ENCODE measurements around the gene ZSWIM7. TPM values are rescaled to one million over a fixed set of nuclear protein-coding genes. Genes with fewer than 3 reads are reported as not detected.
"Not testable (repeated sequence)": the region's sequence is repeated elsewhere in the genome, so short reads cannot be mapped to it uniquely, and the experiment has no call there.

ZSWIM7 gene
- total RNA-seq, 1 donor from 2014 or later = 41.6 TPM

DNA sequence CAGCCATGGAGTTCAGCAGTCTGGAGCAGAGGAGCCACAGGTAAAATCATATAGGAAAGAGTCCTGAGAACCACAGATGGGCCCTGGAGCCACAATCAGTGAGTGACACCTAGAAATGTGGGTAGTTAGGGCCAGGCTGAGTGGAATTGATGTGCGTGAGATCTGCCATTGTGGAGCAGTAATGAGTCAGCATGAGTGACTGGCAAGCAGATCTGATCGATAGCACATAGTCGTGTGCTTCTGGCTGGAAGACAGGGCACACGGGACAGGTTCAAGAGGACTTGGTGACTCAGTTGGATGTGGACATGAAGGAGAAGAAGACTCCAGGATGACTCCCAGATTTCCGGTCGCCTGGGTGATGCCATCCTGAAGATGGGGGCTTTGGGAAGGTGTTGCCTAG is 42.3 kb downstream of the ZSWIM7 start:
- no peak for DNase-seq

DNA sequence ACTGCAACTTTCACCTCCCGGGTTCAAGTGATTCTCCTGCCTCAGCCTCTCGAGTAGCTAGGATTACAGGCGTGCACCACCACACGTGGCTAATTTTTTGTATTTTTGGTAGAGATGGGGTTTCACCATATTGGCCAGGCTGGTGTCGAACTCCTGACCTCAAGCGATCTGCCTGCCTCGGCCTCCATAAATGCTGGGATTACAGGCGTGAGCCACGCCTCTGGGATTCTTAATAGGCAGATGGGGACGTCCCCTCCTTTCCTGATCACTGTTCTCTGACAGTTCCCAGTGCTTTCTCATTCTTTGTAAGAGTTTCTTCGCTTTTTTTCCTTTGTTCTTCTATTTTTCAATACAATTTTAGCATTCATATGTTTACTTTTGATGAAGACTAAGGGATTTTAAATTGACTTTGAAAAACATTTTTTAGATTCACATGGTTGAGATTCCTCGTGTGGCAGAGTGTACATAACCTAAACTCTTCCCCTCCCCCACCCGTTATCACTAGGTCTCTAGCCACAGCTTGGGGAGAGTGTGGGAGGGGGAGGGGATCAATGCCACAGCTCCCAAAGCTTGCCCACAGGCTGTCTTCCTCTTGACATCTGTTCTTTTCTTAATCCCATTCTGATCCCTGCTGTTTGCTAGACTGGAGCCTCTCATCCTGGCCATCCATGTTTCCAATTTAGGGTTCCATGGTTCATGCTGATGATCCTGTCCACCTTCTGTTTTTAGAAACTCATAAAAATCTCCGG is 43.5 kb downstream of the ZSWIM7 start:
- no peak for DNase-seq

DNA sequence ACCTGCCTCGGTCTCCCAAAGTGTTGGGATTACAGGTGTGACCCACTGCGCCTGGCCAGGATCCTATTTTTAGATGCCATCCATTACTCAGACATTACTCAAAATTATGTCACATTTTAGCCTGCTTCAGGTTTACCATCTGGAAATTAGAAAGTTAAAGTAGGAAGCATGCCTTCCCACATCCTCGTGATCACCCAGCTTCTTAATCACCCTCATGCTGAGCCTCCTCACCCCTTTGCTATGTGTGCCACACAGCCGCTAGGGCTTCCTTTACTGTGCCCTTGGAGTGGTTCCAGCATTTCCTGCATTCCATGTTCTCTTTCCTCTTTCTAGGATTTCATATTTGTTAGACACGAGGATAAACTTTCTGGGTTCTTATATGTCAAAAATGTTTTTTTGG is 45.3 kb downstream of the ZSWIM7 start:
- DNase-seq = no peak

DNA sequence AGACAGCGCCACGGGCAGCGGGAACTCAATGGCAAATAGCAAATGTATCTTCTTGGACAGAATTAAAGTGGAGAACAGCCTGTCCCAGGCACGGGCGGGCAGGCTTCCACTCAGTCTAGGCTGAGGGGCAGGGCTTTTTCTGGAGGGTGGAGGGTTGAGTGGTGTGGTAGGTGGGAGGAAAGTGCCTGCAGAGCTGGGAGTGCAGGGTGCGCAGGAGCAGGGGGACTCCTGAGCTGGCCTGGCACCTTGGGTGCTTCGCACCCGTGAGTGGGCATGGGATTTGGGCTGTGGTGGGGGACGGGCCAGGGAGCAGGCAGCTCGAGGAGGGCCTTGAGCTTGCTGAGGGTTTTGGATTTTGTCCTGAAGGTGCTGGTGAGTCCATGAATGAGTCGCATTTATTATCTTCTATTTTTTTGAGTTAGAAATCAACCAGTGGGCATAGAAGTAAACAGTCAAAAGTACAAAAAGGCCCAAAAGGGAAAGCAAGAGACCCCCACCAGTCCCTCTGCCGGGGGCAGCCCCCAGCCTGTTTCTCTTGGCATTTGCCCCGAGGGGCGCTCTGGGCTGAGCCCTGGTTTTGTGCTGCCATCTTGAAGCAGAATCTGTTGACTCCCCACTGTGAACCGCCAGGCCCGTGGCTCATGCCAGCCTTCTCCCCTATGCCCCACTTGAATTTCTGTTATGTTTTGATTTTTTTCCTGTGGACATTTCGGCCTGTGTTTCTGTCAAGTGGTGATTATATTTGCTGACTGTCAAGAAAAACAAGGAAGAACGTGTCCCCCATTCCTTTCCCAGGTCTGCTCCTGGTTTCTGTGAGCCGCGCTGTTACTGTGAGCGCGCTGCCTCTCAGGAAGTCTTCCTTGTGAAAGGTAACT is 46.4 kb downstream of the ZSWIM7 start:
- no peak for DNase-seq

DNA sequence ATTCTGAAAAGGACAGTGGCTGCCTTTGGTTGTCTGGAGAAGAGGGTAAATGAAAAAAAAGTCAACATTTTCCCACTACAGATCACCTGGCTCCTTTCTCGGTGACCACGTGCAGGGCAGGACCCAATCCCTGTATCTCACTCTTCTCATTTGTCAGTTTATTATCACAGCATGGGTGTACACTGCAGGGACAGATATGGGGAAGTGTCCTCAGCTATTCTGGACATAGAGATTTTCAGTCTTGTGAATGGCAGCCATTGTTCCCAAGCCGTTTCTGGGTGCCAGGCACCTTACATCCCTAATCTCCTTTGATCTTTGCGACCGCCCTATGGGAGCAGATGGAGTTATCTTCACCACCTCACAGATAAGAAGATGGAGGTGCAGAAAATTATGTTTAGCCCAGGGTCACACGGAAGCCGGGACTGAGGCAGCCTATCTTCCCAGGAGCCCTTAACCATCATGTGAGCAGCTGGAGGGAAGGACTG is 47.4 kb downstream of the ZSWIM7 start:
- no peak for DNase-seq

DNA sequence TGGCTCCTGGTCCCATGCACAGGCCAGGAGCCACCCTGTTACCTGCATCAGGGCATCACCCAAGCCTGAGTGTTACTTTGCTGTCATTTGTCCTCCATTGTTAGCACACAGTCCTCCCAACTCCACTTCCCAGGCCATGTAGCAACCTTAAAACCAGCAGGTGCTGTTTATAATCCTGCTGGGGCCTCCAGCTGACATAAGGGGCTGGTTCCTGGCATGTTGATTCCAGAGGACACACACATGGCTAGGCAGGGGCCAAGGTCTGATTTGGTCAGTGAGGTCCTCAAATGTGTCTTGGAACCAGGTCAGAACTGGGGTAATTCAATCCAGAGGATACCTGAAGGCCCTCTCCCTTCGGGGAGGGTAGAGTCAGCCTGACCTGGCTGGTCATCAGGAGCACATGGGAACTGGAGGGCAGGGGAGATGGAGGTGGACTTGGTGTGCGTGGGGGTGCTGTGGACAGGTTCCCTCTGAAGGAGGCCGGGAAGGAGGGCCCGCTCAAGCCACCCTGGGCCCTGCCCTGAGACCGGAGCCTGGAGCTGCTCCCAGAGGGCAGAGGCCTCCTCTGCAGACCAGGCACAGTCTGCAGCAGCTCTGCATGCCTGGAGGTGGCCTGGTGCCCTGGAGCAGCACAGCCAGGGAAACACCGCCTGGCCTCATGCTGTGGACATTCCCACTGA is 48.0 kb downstream of the ZSWIM7 start:
- no peak for DNase-seq

DNA sequence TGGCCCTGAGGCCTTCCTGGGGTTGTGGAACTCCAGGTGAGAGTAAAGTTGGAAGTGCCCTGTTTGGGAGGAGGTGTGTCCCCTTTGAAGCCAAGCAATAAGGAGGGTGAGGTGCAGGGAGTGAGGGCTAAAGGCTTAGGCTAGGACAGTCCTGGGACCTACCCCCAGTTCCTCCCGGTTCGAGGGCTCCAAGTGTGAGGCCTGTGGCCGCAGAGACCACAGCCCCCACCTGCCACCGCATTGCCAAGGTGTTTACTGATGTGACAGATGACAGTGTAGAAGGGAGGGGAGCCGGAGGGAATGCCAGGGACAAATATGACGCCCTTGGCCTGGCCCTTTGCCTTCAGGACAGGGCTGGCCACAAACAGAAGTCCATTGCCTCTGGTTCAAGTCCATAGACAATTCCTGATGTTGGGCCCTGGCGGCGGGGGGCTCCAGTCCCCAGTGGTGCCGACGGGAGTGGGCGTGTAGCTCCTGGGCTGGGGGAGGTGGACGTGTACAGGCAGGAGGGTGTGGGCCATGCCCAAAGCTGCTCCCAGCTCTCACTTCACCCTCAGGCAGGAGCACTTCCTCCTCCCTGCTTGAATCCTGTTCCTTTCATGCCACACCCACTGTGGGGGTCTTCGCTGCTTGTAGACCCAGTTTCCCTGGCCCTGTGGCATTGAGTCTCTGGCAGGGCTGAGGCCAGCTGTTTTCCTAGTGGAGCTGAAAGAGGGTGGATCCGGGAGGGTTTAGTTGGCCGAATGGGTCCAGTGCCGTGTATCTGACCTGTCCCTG is 51.3 kb downstream of the ZSWIM7 start:
- no peak for DNase-seq

DNA sequence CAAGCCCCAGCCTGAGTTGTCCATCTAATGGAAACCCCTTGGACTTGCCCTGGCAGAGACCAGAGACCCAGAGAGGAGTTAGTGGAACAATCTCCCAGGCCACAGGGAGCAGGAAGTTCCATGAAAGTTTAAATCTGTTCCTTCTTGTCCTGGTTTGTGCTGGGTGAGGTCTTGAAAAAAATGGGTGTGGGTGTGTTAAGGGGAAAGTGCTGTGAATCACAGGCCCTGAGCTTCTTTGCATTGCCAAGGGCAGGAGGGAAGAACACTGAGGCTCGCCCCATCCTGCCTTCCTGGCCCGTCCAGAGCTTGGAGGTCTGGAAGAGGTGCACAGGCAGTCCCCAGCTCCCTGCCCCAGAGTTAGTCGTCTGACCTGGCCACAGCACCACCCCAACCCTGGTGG is 52.2 kb downstream of the ZSWIM7 start:
- DNase-seq = no peak

DNA sequence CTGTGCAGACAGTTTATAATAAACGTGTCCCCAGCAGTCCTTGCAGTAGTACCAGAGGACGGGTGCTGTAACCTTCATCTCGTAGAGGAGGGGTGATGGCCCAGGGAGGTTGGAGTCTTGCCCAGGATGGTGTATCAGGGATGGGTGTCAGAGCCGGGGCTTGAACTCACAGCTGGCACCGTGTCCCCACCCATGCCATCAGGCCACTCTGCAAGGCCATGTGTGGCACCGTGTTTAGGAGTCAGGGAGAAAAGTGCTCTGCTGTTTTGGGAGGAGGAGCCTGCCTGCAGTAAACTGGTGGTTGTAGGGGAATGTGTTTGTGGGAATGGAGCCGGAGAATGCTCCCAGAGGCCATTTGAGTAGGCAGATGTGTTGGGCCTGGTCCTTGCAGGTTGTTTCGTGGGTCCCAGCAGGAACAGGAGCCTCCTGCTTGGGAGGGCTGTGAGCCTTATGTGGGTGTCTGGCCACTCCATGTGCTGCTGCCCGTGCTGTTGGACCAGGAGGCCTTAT is 52.8 kb downstream of the ZSWIM7 start:
- no peak for DNase-seq

DNA sequence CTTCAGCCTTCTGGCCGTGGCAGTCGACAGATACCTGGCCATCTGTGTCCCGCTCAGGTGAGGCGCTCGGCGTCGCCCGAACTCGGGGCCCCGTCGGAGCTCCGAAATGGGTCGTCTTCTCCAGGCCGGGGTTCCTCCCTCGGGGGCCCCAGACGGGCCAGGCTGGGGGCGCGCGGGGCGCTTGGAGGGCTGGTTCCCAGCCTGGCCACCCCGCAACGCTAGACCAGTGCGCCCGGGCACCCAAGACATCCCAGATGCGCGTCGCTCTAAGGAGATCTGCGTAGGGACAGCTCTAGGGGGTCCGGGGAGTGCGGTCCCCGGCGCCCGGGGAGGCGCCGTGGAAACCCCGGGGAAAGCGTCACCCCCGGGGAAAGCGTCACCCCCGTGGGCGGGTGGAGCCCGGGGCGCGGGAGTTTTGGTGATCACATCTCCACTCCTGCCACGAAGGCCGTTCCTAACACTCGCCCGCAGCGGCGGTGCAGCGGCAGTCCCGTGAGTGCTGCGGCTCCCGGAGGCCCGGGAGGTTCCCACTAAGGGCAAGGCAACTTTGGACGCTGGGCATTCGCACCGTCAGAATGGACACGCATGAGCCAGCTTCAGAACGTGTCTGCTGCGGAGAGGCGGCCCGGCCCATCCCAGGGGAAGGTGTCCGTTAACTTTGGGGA is 53.8 kb downstream of the ZSWIM7 start:
- no peak for DNase-seq

DNA sequence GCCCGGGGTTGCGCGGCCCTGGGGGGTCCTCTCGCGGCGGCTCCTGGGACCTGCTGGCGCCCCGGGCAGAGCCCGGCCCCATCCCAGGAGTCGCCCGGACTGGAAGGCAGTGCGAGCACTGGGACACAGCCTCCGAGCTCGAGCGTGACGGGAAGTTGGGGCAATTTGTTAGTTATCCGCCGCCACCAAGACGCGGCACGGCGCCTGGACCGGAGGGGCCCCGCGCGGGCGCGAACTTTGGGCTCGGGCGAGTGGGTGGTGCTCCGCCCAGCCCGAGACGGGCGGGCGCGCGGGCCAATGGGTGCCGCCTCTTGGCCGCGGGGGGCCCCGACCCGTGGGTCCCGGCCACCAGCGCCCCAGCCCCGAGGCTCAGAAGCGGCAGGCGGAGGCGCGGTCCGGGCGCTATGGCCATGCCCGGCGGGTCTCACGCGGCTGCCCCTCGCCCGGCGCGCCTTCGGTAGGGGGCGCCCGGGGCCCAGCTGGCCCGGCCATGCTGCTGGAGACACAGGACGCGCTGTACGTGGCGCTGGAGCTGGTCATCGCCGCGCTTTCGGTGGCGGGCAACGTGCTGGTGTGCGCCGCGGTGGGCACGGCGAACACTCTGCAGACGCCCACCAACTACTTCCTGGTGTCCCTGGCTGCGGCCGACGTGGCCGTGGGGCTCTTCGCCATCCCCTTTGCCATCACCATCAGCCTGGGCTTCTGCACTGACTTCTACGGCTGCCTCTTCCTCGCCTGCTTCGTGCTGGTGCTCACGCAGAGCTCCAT is 54.6 kb downstream of the ZSWIM7 start, which contains the start of gene ADORA2B:
ADORA2B (plus strand) TSS at position 372 of the 768 bp plus-strand sequence; CDS start at position 491, 119 bp downstream.
- peak; percentile 72 for DNase-seq

DNA sequence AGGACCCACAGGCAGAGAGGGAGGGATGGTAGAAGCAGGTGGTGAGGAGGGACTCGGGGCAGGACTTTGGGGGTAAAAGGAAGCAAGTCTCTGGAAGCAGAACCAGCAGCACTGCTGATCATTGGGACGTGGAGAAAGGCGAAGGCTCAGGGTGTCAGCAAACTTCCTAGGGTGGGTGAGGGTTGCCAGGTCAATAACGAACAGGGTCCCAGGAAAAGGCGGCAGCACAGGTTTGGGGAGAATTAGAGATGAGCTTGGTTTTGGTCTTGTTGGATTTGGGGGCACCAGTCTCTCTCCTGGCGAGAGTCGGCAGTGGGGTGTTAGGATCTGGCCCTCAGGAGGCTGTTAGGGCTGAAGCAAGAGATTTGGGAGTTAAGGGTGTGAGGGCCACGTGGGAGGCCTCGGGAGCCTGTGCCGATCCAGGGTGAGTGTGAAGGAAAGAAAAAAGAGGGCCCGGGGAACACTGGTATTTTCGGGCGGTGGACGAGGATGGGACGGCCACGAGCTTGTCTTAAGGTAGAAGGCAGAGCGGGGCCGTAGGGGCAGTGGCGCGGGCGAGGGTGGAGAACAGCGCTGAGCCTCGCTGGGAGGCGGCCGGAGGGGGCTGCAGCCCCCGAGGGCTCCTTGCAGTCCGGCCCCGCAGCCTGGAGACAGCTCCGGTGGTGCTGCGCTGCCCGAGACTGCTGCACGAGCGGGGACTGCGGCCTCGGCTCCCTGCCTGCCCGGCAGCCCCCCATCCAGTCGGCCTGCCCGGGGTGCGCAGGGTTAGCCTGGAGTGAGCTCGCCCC is 55.3 kb downstream of the ZSWIM7 start:
- no peak for DNase-seq

DNA sequence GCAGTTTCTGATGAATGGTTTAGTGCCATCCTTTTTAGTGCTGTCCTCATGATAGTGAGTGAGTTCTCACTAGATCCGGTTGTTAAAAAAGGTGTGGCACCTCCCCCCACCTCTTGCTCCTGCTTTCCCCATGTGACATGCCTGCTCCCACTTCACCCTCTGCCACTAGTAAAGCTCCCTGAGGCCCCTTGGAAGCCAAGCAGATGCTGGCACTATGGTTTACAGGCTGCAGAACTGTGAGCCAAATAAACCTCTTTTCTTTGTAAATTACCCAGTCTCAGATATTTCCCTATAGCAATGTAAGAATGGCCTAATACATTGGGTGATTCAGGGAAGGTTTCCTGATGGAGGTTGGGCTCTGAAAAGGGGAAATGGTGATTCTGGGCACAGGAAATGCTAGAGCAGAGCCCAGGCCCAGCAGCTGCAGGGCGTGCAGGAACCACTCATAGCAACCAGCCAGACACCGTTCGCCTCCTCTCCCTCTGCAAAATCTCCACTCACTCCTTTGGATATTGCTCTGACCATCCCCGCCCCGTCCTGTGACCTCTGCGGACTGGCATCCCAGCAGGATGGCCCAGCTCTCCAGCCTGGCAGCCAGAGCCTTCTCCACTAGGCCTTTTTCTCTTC is 57.2 kb downstream of the ZSWIM7 start:
- no peak for DNase-seq

DNA sequence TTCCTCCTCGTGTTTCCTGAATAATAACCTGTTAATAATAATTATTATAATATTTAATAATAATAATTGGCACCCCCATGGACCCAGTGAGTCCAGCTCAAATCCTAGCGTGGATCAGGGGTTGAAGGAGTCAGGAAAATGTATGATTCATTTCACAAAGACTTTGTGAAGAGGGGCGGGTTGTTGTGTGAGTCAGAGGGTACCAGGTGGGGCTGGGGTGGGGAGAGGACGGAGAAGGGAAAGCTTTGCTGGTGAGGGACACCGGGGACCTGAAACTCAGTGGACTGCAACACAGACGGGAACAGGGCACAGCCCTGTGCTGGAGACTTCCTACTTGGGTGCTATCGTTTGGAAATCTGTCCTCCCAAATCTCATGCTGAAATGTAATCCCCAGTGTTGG is 57.7 kb downstream of the ZSWIM7 start:
- no peak for DNase-seq

DNA sequence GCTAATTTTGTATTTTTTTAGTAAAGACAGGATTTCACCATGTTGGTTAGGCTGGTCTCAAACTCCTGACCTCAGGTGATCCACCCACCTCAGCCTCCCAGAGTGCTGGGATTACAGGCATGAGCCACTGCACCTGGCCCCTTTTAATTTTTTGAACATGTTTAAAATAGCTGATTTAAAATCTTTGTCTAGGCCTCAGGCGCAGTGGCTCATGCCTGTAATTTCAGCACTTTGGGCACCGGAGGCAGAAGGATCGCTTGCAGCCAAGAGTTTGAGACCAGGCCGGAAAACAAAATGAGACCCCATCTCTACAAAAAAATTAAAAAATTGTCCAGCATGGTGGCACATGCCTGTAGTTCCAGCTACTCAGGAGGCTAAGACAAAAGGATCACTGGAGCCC is 63.0 kb downstream of the ZSWIM7 start:
- DNase-seq = not testable (repeated sequence)

DNA sequence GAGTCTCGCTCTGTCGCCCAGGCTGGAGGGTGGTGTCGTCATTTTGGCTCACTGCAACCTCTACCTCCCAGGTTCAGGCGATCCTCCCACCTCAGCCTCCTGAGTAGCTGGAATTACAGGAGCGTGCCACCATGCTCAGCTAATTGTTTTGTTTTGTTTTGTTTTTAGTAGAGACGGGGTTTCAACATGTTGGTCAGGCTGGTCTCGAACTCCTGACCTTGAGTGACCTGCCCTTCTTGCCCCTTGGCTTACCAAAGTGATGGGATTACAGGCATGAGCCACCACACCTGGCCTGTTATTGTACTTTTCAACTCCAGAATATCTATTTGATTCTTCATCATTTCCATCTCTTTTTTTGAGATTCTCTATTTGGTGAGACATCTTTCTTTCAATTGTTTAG is 63.6 kb downstream of the ZSWIM7 start:
- no peak for DNase-seq

DNA sequence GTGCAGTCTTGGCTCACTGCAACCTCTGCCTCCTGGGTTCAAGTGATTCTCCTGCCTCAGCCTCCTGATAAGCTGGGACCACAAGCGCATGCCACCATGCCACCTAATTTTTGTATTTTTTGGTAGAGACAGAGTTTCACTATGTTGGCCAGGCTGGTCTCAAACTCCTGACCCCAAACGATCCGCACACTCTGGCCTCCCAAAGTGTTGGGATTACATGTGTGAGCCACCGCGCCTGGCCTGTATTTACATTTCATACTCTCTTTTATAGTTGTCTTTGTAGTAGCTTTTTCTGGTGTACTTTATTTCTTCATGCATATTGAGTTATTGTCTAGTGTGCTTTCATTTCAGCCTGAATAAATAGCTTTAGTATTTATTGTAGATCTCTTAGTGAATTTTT is 64.6 kb downstream of the ZSWIM7 start:
- DNase-seq = no peak

DNA sequence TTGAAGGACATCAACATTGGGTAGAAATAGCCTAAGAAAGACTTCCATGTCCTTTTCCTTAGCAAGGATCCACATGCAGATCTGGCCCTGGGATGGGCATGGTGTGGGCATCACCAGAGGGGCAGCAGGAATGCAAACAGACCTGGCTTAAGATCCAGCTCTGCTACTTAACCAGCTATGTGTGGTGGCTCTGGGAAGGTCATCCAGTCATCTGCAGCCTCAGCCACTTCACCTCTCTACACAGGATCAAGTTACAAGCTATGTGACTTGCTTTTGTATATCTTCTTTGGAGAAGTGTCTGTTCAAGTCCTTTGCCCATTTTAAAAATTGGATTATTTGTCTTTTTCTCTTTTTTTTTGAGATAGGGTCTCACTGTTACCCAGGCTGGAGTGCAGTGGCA is 68.1 kb downstream of the ZSWIM7 start:
- DNase-seq = no peak

DNA sequence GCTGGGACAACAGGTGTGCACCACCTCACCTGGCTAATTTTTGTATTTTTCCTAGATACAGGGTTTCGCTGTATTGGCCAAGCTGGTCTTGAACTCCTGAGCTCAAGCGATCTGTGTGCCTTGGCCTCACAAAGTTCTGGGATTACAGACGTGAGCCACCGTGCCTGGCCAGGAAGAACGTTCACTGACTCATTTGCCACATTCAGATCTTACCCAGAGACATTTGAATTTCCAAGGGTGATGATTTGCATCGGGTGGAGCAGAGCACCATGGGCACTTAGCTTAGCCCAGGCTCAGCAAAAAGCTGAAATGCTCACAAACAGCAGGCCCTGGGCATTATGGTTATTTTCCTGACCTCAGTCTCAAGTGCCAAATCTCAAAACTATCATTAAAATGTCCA is 69.1 kb downstream of the ZSWIM7 start:
- no peak for DNase-seq

All from tongue (tissue), 2 donors.